Fibroblast of pulmonary artery (primary cell): ENCODE results near the gene DUSP7.

Experiments
- DNase-seq: peaks from one replicate; pipeline ENCODE4 v3.0.0-alpha.2; 2010; ENCODE audit warnings: low read depth
- H3K4me3 ChIP-seq: replicated peaks from 2 replicates; pipeline ENCODE4 v1.5.1; 2011; ENCODE audit warnings: low read depth, mild to moderate bottlenecking, control low read depth, low read length, moderate library complexity
- CTCF ChIP-seq: IDR thresholded peaks from 2 replicates; pipeline ENCODE4 v1.5.1; 2011; ENCODE audit warnings: mild to moderate bottlenecking, control low read depth, low read length, inconsistent platforms; ENCODE audit errors: missing control alignments

DUSP7 gene

GRCh38 chr3:52056521-52056967 lies at the start of gene DUSP7:
DUSP7 (minus strand) TSS chr3:52056571; CDS start chr3:52056366, 205 bp downstream.
- no peak for TF ChIP-seq CTCF
- H3K4me3 ChIP-seq, result peak within 1 kb of the TSS; percentile 83
- peak; percentile 59 for DNase-seq

- H3K4me3 ChIP-seq, result no peak overlapping the region
- no peak for DNase-seq
- TF ChIP-seq CTCF, result no peak
These were observed 48.6 kb upstream of the DUSP7 start for GRCh38 chr3:52104684-52105640.

- TF ChIP-seq CTCF, result no peak
- DNase-seq, result no peak
- H3K4me3 ChIP-seq, result no peak overlapping the region
These were observed 46.6 kb upstream of the DUSP7 start for GRCh38 chr3:52102934-52103333.

GRCh38 chr3:52099001-52099401 lies 42.6 kb upstream of the DUSP7 start:
- TF ChIP-seq CTCF, result no peak
- no peak overlapping the region for H3K4me3 ChIP-seq
- DNase-seq, result no peak

- no peak for TF ChIP-seq CTCF
- no peak for DNase-seq
- H3K4me3 ChIP-seq, result no peak overlapping the region
These were observed 41.6 kb upstream of the DUSP7 start for GRCh38 chr3:52097851-52098507.

- no peak overlapping the region for H3K4me3 ChIP-seq
- DNase-seq, result no peak
These were observed 39.8 kb upstream of the DUSP7 start for GRCh38 chr3:52095990-52096775.

More at GRCh38 chr3:52095990-52096775, 39.8 kb upstream of the DUSP7 start:
- TF ChIP-seq CTCF, result no peak
